ENCODE measurements around the gene GRK2.

DNA sequence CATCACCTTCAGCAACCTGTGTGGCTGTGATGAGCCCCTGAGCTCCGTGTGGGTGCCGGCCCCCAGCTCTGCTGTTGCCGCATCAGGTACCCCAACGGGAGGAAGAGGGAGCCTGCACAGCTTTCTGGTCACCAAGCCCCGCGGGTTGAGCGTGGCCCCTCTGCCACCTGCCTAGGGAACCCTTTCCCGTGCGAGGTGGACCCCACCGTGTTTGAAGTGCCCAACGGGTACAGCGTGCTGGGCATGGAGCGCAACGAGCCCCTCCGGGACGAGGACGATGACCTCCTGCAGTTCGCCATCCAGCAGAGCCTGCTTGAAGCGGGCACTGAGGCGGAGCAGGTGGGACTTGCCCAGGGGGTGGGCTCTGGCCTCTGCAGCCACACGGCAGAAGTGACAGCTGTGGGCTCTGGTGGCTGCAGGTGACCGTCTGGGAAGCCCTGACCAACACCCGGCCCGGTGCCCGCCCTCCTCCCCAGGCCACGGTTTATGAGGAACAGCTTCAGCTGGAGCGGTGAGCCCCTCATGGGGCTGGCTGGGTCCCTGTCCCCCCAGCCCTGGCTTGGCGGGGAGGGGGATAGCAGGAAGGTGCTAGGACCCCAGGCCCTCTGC, 35.1 kb downstream of the GRK2 start:
- TF ChIP-seq POLR2A (IDR thresholded peaks at IDR 0.05): no peak
- TF ChIP-seq, protein P1, sequence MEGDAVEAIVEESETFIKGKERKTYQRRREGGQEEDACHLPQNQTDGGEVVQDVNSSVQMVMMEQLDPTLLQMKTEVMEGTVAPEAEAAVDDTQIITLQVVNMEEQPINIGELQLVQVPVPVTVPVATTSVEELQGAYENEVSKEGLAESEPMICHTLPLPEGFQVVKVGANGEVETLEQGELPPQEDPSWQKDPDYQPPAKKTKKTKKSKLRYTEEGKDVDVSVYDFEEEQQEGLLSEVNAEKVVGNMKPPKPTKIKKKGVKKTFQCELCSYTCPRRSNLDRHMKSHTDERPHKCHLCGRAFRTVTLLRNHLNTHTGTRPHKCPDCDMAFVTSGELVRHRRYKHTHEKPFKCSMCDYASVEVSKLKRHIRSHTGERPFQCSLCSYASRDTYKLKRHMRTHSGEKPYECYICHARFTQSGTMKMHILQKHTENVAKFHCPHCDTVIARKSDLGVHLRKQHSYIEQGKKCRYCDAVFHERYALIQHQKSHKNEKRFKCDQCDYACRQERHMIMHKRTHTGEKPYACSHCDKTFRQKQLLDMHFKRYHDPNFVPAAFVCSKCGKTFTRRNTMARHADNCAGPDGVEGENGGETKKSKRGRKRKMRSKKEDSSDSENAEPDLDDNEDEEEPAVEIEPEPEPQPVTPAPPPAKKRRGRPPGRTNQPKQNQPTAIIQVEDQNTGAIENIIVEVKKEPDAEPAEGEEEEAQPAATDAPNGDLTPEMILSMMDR (IDR thresholded peaks at IDR 0.05 in 4 of 5, conservative IDR thresholded peaks at IDR 0.05 in 1 of 5): no peak

Data from gastrocnemius medialis (tissue), 4 donors.